Ureter (tissue), 1 donor: Measurements from ENCODE around the gene ZNF444. TPM values are rescaled to one million over a fixed set of nuclear protein-coding genes. Genes with fewer than 3 reads are reported as not detected.
"Not testable (repeated sequence)": the region's sequence is repeated elsewhere in the genome, so short reads cannot be mapped to it uniquely, and the experiment has no call there.

Experiments
- DNase-seq: peaks from one replicate; pipeline ENCODE4 v3.0.0-alpha.2; 2020; ENCODE audit warnings: low spot score
- total RNA-seq: library from RNA; stranded (reverse); gene quantifications from one replicate; pipeline ENCODE4 v1.2.4, GENCODE V29; 2023
- donor health status: DM: yes; HTN: yes; CAD: no.

The ZNF444 gene
- total RNA-seq, 1 donor from 2014 or later = 25.8 TPM

- DNase-seq = not testable (repeated sequence)
Measured at GRCh38 chr19:56176310-56176709, 35.2 kb downstream of the ZNF444 start.

- DNase-seq = no peak
Measured at GRCh38 chr19:56176881-56177280, 35.8 kb downstream of the ZNF444 start.

- no peak for DNase-seq
Measured at GRCh38 chr19:56177564-56178243, 36.6 kb downstream of the ZNF444 start.

DNA sequence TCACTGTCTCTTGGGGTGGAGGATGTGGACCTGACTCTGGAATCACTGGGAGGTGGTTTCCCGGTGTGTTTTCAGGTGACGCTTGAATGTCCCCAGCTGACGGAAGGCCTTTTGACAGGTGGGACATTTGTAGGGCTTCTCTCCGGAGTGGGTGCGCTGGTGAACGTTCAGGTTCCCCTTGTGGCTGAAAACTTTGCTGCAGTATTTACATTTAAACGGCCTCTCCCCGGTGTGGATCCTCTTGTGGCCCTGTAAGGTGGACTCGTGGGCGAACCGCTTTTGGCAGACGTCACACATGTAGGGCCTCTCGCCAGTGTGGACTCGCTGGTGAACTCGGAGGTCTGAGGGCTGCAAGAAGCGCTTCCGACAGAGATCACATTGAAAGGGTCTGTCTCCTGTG, 48.7 kb downstream of the ZNF444 start:
- no peak for DNase-seq

- no peak for DNase-seq
Measured at GRCh38 chr19:56191115-56191514, 50.0 kb downstream of the ZNF444 start.

DNA sequence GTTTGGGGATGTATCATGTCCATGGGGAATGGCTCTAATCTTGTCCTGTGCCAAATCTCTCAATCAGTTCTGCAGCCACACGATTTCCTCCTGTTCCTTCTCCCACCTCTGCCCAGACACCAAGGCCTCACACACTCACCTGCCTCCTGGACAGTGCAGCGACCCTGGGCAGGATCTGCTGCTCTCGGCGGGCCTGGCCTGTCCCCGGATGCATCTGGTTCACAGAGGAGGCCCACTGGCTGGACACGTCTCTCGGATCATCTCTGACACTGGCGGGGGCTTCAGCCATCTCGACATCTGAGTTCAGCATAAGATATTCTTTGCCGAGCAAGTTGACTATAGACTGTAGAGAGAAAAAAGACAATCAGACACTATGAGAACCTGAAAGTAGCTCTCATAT, 50.6 kb downstream of the ZNF444 start:
- DNase-seq = no peak

- DNase-seq = no peak
Measured at GRCh38 chr19:56193981-56194640, 53.0 kb downstream of the ZNF444 start.

DNA sequence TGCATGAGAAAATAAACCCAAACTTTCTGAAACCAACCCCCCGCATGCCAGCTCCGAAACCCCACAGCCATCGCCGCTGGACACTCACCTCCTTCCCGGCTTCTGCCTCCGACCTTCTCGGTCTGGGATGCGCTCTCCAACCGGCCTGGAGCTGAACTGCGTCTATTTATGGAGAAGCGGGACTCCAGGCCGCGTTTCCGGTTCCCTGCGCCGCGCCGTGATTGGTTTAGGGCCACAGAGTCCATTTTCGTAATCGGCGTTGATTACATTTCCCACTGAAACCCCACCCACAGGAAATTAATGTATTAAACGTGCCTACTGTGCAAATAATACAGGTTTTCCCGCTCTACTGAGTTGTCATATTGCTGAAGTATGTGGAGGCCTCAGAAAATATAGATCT, 56.6 kb downstream of the ZNF444 start, which contains the start of gene ZSCAN5B:
Gene ZSCAN5B (minus strand): TSS at position 138 of the 400 bp plus-strand sequence. CDS start 4,731 bp downstream, outside the sequence.
- not testable (repeated sequence) for DNase-seq

DNA sequence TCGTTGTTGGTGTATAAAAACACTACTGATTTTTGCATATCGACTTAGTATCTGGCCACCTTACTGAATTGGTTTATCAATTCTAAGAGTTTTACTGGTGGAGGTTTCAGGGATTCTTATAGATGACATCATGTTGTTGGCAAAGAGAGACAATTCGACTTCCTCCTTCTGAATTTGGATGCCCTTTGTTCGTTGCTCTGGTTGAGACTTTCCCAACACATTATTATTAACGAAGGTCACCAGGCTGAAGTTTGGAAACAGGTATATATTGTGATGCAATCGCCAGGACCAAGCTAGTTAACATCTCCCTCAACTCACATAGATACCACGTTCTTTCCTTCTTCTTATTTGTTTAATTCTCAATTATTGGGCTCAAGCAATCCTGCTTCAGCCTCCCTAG, 58.6 kb downstream of the ZNF444 start:
- no peak for DNase-seq

DNA sequence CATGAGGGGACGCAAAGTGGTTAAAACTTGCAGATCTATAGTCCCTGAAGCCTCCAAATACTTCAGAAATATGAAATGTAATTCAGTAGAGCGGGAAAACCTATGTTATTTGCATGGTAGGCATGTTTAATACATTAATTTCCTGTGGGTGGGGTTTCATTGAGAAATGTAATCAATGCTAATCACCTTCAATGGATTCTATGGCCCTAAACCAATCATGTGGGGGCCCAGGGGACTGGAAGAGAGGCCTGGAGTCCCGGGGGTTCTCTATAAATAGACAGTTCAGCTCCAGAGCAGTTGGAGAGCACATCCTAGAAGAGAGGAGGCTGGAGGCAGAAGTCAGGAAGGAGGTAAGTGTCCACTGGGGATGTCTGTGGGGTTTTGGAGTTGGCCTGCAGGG, 60.9 kb downstream of the ZNF444 start, which contains the start of gene ZSCAN5C:
Gene ZSCAN5C (plus strand): TSS at position 301 of the 400 bp plus-strand sequence. CDS start 3,641 bp downstream, outside the sequence.
- DNase-seq = no peak

GRCh38 chr19:56207581-56207980, 66.5 kb downstream of the ZNF444 start:
- not testable (repeated sequence) for DNase-seq

DNA sequence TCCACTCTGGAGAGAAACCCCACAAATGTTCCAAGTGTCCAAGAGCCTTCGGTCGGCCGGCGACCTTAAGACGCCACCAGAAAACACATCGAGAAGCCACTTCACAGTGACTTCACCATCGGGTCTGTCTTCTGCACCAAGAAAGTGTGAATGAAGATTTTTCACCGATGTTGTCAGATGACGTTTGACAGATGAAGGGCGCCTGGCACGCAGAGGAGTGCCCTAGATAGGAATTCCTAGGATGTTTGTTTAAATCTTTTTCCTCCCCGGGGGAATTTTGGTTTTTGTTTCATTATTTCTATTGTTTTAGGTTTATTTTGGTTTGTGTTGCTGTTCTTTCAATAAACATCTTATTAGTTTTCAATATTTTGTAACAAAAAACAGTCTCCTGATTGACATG, 68.0 kb downstream of the ZNF444 start:
- DNase-seq = no peak

DNA sequence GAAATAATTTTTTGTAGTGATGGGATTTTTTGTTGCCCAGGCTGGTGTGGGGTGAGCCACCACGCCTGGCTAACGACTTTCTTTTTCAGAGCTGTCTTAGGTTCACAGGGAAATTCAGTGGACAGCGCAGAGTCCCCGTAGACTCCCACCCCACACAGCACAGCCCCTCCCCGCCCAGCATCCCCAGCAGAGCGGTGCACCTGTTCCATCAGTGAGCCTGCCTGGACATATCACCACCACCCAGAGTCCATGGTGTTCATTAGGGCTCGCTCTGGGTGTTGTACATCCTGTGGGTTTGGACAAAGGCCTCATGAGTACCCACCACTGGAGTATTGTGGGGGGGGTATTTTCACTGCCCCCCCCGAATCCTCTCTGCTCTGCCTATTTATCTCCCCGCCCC, 68.9 kb downstream of the ZNF444 start:
- not testable (repeated sequence) for DNase-seq

Other genes starting within 250 kb of the ZNF444 start
- not detected for gene NLRP13, start 209.0 kb upstream of the ZNF444 start, total RNA-seq
- gene NLRP8, start 193.5 kb upstream of the ZNF444 start, total RNA-seq = not detected
- gene NLRP5, start 154.5 kb upstream of the ZNF444 start, total RNA-seq = not detected
- gene ZNF787, start 20.0 kb upstream of the ZNF444 start, total RNA-seq = 32.4 TPM
- not detected for gene GALP, start 34.7 kb downstream of the ZNF444 start, total RNA-seq
- gene ZSCAN5B, start 56.5 kb downstream of the ZNF444 start, total RNA-seq = not detected
- not detected for gene ZSCAN5C, start 61.0 kb downstream of the ZNF444 start, total RNA-seq
- gene EDDM13, start 131.5 kb downstream of the ZNF444 start, total RNA-seq = not detected
- gene ZSCAN5A, start 173.6 kb downstream of the ZNF444 start, total RNA-seq = 31.1 TPM